ENCODE data around the gene DUSP28. TPM values are rescaled to one million over a fixed set of nuclear protein-coding genes. Genes with fewer than 3 reads are reported as not detected.

Gene DUSP28
- total and polyA plus RNA-seq, 2 of the 13 experiments (the other 11 are each of a cell fraction or from before 2014, with no cell fraction given): 5.2 to 8.6 TPM

GRCh38 chr2:240586919-240587800, 27.0 kb downstream of the DUSP28 start (continued):
- TF ChIP-seq, protein P1, sequence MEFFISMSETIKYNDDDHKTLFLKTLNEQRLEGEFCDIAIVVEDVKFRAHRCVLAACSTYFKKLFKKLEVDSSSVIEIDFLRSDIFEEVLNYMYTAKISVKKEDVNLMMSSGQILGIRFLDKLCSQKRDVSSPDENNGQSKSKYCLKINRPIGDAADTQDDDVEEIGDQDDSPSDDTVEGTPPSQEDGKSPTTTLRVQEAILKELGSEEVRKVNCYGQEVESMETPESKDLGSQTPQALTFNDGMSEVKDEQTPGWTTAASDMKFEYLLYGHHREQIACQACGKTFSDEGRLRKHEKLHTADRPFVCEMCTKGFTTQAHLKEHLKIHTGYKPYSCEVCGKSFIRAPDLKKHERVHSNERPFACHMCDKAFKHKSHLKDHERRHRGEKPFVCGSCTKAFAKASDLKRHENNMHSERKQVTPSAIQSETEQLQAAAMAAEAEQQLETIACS (CRISPR knock-in tag; IDR thresholded peaks at IDR 0.05): no peak
- no peak for TF ChIP-seq ZNF720 (CRISPR knock-in tag; IDR thresholded peaks at IDR 0.05)
- no peak for TF ChIP-seq ZNF574 (CRISPR knock-in tag; IDR thresholded peaks at IDR 0.05)
- TF ChIP-seq RFX3 (CRISPR knock-in tag; IDR thresholded peaks at IDR 0.05): no peak
- no peak for TF ChIP-seq ZFP82 (CRISPR knock-in tag; IDR thresholded peaks at IDR 0.05; ENCODE audit: borderline replicate concordance)
- TF ChIP-seq ZNF556 (CRISPR knock-in tag; IDR thresholded peaks at IDR 0.05; ENCODE audit: borderline replicate concordance): 0 out of 2 replicates have a peak, but pooled peaks have one; percentile 5
- no peak for TF ChIP-seq KLF9 (CRISPR knock-in tag; IDR thresholded peaks at IDR 0.05; ENCODE audit: low read depth)
- TF ChIP-seq MTF2 (CRISPR knock-in tag; IDR thresholded peaks at IDR 0.05; ENCODE audit: borderline replicate concordance): no peak
- TF ChIP-seq BCL6 (CRISPR knock-in tag; IDR thresholded peaks at IDR 0.05): no peak
- TF ChIP-seq SRSF4 (IDR thresholded peaks at IDR 0.05; ENCODE audit: low read depth, low read length, poor library complexity, severe bottlenecking): no peak
- no peak for TF ChIP-seq TAF15 (IDR thresholded peaks at IDR 0.05; ENCODE audit: low read depth, low read length, poor library complexity, severe bottlenecking)
- TF ChIP-seq HOXA3 (CRISPR knock-in tag; IDR thresholded peaks at IDR 0.05): no peak
- no peak for TF ChIP-seq TCF12 (IDR thresholded peaks at IDR 0.05)
- TF ChIP-seq TCF12 (CRISPR knock-in tag; IDR thresholded peaks at IDR 0.05): no peak
- TF ChIP-seq ZXDC (CRISPR knock-in tag; IDR thresholded peaks at IDR 0.05): no peak
- no peak for TF ChIP-seq NFE2L2 (IDR thresholded peaks at IDR 0.05; ENCODE audit: low read length)
- 0 out of 2 replicates have a peak, but pooled peaks have one; percentile 41 for TF ChIP-seq ZNF224 (CRISPR knock-in tag; IDR thresholded peaks at IDR 0.05)
- TF ChIP-seq SNAPC2 (CRISPR knock-in tag; IDR thresholded peaks at IDR 0.05): no peak; the same call in 1 of the 2 replicates
- TF ChIP-seq, protein P2, sequence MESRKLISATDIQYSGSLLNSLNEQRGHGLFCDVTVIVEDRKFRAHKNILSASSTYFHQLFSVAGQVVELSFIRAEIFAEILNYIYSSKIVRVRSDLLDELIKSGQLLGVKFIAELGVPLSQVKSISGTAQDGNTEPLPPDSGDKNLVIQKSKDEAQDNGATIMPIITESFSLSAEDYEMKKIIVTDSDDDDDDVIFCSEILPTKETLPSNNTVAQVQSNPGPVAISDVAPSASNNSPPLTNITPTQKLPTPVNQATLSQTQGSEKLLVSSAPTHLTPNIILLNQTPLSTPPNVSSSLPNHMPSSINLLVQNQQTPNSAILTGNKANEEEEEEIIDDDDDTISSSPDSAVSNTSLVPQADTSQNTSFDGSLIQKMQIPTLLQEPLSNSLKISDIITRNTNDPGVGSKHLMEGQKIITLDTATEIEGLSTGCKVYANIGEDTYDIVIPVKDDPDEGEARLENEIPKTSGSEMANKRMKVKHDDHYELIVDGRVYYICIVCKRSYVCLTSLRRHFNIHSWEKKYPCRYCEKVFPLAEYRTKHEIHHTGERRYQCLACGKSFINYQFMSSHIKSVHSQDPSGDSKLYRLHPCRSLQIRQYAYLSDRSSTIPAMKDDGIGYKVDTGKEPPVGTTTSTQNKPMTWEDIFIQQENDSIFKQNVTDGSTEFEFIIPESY (CRISPR knock-in tag; IDR thresholded peaks at IDR 0.05): no peak
